SK-N-SH treated with all-trans-retinoic acid at 6 μM for 48 hours (cell line): ENCODE results near the gene PTGIS.

Source experiments
- ARNTL ChIP-seq: fragments of 450-650 bp; formaldehyde crosslinking; IDR thresholded peaks from 2 replicates; pipeline ENCODE4 v1.5.0; 2020; ENCODE audit warnings: low read depth, mild to moderate bottlenecking, moderate library complexity, borderline replicate concordance
- CSDC2 ChIP-seq: fragments of 250-450 bp; sonication (Bioruptor Pico); IDR thresholded peaks from 2 replicates; pipeline ENCODE4 v1.5.0; 2020; ENCODE audit warnings: mild to moderate bottlenecking, moderate library complexity
- ESRRG ChIP-seq: fragments of 250-450 bp; sonication (Bioruptor Pico); IDR thresholded peaks from 2 replicates; pipeline ENCODE4 v1.6.1; 2021; ENCODE audit warnings: mild to moderate bottlenecking
- ISL1 ChIP-seq: fragments of 250-450 bp; sonication (Bioruptor Pico); IDR thresholded peaks from 2 replicates; pipeline ENCODE4 v2.1.2; 2022; ENCODE audit warnings: mild to moderate bottlenecking, moderate library complexity
- PPARA ChIP-seq: fragments of 250-450 bp; sonication (Bioruptor Pico); IDR thresholded peaks from 2 replicates; pipeline ENCODE4 v1.5.0; 2020; ENCODE audit warnings: mild to moderate bottlenecking, borderline replicate concordance
- RARB ChIP-seq: fragments of 250-450 bp; sonication (Bioruptor Pico); IDR thresholded peaks from 2 replicates; pipeline ENCODE4 v1.8.0; 2021; ENCODE audit warnings: mild to moderate bottlenecking, moderate library complexity
- SNAI2 ChIP-seq: fragments of 250-450 bp; sonication (Bioruptor Pico); IDR thresholded peaks from 2 replicates; pipeline ENCODE4 v1.5.0; 2020; ENCODE audit warnings: mild to moderate bottlenecking, moderate library complexity
- TOX ChIP-seq: fragments of 250-450 bp; sonication (Bioruptor Pico); IDR thresholded peaks from 2 replicates; pipeline ENCODE4 v1.8.0; 2021; ENCODE audit warnings: mild to moderate bottlenecking, moderate library complexity, borderline replicate concordance
- ZC3H10 ChIP-seq: fragments of 250-450 bp; sonication (Bioruptor Pico); IDR thresholded peaks from 2 replicates; pipeline ENCODE4 v1.5.1; 2021; ENCODE audit warnings: mild to moderate bottlenecking, moderate library complexity
- ZFP3 ChIP-seq: fragments of 250-450 bp; sonication (Bioruptor Pico); IDR thresholded peaks from 2 replicates; pipeline ENCODE4 v1.5.0; 2020; ENCODE audit warnings: mild to moderate bottlenecking, moderate library complexity
- ZFP30 ChIP-seq: fragments of 450-650 bp; formaldehyde crosslinking; IDR thresholded peaks from 2 replicates; pipeline ENCODE4 v1.5.0; 2022; ENCODE audit warnings: mild to moderate bottlenecking, moderate library complexity
- ZNF8 ChIP-seq: fragments of 450-650 bp; formaldehyde crosslinking; IDR thresholded peaks from 2 replicates; pipeline ENCODE4 v1.5.0; 2020; ENCODE audit warnings: mild to moderate bottlenecking, moderate library complexity
- TF ChIP-seq, protein P1 (sequence below): fragments of 250-450 bp; sonication (Bioruptor Pico); IDR thresholded peaks from 2 replicates; pipeline ENCODE4 v1.8.0; 2021; ENCODE audit warnings: low read depth, mild to moderate bottlenecking, moderate library complexity, borderline replicate concordance
- TF ChIP-seq, protein P2 (sequence below): fragments of 250-450 bp; sonication (Bioruptor Pico); IDR thresholded peaks from 2 replicates; pipeline ENCODE4 v1.5.1; 2020; ENCODE audit warnings: low read depth, mild to moderate bottlenecking, moderate library complexity

DNA sequence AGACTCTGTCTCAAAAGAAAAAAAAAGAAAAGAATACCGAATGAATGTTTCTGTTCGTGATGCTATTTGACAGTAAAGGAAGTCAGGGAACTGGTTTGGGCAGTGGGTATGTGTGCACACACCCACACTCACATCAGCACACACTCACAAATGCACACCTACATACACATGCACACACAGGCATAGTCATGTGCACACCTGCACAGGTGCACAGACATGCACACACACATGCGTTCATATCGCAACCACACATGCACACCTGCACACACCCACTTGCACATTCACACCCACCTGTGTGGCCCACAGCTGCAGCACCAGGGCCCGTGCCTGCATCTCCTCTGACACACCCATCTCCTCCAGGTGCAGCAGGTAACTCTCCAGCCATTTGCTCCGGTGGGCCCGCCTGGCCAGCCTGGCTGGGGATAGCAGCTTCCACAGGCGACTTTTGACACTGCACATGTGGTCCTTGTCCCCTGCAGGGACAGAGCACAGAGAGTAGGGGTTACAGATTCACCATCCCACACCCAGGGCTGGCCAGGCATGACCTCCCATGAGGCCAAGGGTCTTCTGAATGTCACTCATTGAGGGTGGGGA lies 44.1 kb downstream of the PTGIS start:
- TF ChIP-seq ESRRG (no peak), RARB (CRISPR knock-in tag) (no peak), ZFP3 (no peak), PPARA (CRISPR knock-in tag) (no peak), ZFP30 (no peak), SNAI2 (no peak), CSDC2 (CRISPR knock-in tag) (no peak), TOX (CRISPR knock-in tag) (no peak), ISL1 (CRISPR knock-in tag) (no peak), ARNTL (CRISPR knock-in tag) (no peak), ZNF8 (CRISPR knock-in tag) (no peak), ZC3H10 (no peak)
- TF ChIP-seq, protein P1, sequence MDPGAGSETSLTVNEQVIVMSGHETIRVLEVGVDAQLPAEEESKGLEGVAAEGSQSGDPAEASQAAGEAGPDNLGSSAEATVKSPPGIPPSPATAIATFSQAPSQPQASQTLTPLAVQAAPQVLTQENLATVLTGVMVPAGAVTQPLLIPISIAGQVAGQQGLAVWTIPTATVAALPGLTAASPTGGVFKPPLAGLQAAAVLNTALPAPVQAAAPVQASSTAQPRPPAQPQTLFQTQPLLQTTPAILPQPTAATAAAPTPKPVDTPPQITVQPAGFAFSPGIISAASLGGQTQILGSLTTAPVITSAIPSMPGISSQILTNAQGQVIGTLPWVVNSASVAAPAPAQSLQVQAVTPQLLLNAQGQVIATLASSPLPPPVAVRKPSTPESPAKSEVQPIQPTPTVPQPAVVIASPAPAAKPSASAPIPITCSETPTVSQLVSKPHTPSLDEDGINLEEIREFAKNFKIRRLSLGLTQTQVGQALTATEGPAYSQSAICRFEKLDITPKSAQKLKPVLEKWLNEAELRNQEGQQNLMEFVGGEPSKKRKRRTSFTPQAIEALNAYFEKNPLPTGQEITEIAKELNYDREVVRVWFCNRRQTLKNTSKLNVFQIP (CRISPR knock-in tag): no peak
- TF ChIP-seq, protein P2, sequence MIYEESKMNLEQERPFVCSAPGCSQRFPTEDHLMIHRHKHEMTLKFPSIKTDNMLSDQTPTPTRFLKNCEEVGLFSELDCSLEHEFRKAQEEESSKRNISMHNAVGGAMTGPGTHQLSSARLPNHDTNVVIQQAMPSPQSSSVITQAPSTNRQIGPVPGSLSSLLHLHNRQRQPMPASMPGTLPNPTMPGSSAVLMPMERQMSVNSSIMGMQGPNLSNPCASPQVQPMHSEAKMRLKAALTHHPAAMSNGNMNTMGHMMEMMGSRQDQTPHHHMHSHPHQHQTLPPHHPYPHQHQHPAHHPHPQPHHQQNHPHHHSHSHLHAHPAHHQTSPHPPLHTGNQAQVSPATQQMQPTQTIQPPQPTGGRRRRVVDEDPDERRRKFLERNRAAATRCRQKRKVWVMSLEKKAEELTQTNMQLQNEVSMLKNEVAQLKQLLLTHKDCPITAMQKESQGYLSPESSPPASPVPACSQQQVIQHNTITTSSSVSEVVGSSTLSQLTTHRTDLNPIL: no peak
